GM12878 (cell line): ENCODE results near the gene PLA2G15. TPM values are rescaled to one million over a fixed set of nuclear protein-coding genes. Genes with fewer than 3 reads are reported as not detected.

ENCODE experiments used
- ATAC-seq: fragments of 200-7000 bp; cut with Tn5 transposase; 3 replicates; pipeline ENCODE4 v1.9.1; 2020; ENCODE audit warnings: mild to moderate bottlenecking, moderate library complexity
- BruUV-seq: library from RNA; stranded (reverse); fragments of 400-500 nt; replicated peaks from 2 replicates; lab custom pipeline; 2021; lab: Mats Ljungman, UMichigan
- CTCF ChIA-PET: fragments of 300-600 bp; sonication (Branson Sonifier 250); formaldehyde crosslinking; extraction: SDS; loops from one replicate; lab custom pipeline; 2021; ENCODE audit warnings: inconsistent platforms; lab: Yijun Ruan, JAX
- POLR2A ChIA-PET: fragments of 350-600 bp; formaldehyde crosslinking; extraction: SDS; loops from one replicate; lab custom pipeline; 2021; ENCODE audit warnings: inconsistent platforms; lab: Charles Lee
- RAD21 ChIA-PET: fragments of 300-600 bp; sonication (Branson Sonifier 250); formaldehyde crosslinking; loops from one replicate; lab custom pipeline; 2023; ENCODE audit warnings: antibody characterized with exemption; ENCODE audit not compliant: unreplicated experiment; lab: Charles Lee
- SMC1A ChIA-PET: fragments of 300-600 bp; sonication (Branson Sonifier 250); formaldehyde crosslinking; loops from one replicate; lab custom pipeline; 2023; ENCODE audit not compliant: unreplicated experiment, uncharacterized antibody; lab: Charles Lee
- DNase-seq: peaks from one replicate; pipeline ENCODE4 v3.0.0-alpha.2; 2011; ENCODE audit warnings: low read depth, low spot score
- FAIRE-seq: peaks from 3 replicates; lab custom pipeline; 2011; peaks lifted over from hg19 to GRCh38; lab: Jason Lieb, UNC
- H2AFZ ChIP-seq: 2 replicates; pipeline ENCODE4 v1.6.0; 2011; ENCODE audit warnings: low read depth, low read length, control low read depth; ENCODE audit not compliant: control insufficient read depth
- H3K27ac ChIP-seq: 2 replicates; pipeline ENCODE4 v1.5.1; 2011; ENCODE audit warnings: control low read depth; ENCODE audit not compliant: control insufficient read depth, insufficient read depth
- H3K27me3 ChIP-seq, 2 experiments: replicated peaks in 1 of 2; 2 replicates each; pipeline versions ENCODE4 v1.6.0 to v1.6.1; 2011; ENCODE audit warnings: low read length in 1 of 2; ENCODE audit not compliant: control insufficient read depth in 2 of 2, insufficient read depth in 2 of 2
- H3K36me3 ChIP-seq, 2 experiments: 2 replicates each; pipeline ENCODE4 v1.5.1; 2011; ENCODE audit warnings: low read length in 1 of 2; ENCODE audit not compliant: control insufficient read depth in 2 of 2, insufficient read depth in 2 of 2
- H3K4me1 ChIP-seq: 2 replicates; pipeline ENCODE4 v1.6.1; 2011; ENCODE audit warnings: mild to moderate bottlenecking, low read length, moderate library complexity, mixed read lengths; ENCODE audit not compliant: control insufficient read depth, insufficient read depth
- H3K4me2 ChIP-seq: 2 replicates; pipeline ENCODE4 v1.6.0; 2011; ENCODE audit warnings: control low read depth; ENCODE audit not compliant: control insufficient read depth, insufficient read depth
- H3K4me3 ChIP-seq: fragments of 200-600 bp; sonication (generic); 2 replicates; pipeline ENCODE4 v1.5.1; 2016
- H3K79me2 ChIP-seq: 2 replicates; pipeline ENCODE4 v1.6.0; 2011; ENCODE audit warnings: low read length; ENCODE audit not compliant: control insufficient read depth, insufficient read depth
- H3K9ac ChIP-seq: 2 replicates; pipeline ENCODE4 v1.8.0; 2011; ENCODE audit warnings: low read length, control low read depth, mixed read lengths; ENCODE audit not compliant: control insufficient read depth, insufficient read depth
- H3K9me3 ChIP-seq: replicated peaks from 3 replicates; pipeline ENCODE4 v1.5.1; 2011; ENCODE audit warnings: mild to moderate bottlenecking, low read length; ENCODE audit not compliant: control insufficient read depth, insufficient read depth
- H4K20me1 ChIP-seq: 2 replicates; pipeline ENCODE4 v1.6.0; 2011; ENCODE audit not compliant: control insufficient read depth, insufficient read depth
- EGR1 ChIP-seq, 2 experiments: IDR thresholded peaks; 1 replicate in 1 of 2; 2 replicates in 1 of 2; pipeline ENCODE4 v1.6.1; 2011 to 2012; ENCODE audit warnings: low read depth in 2 of 2, low read length in 2 of 2, borderline replicate concordance in 1 of 2, mild to moderate bottlenecking in 1 of 2, moderate library complexity in 1 of 2
- ETV6 ChIP-seq, 2 experiments: fragments of 450-650 bp in 1 of 2; IDR thresholded peaks in 1 of 2; conservative IDR thresholded peaks in 1 of 2; 2 replicates each; pipeline ENCODE4 v1.6.1; 2014; ENCODE audit warnings: antibody characterized with exemption in 1 of 2, borderline replicate concordance in 1 of 2, low read depth in 1 of 2, mild to moderate bottlenecking in 1 of 2, moderate library complexity in 1 of 2
- SMAD1 ChIP-seq: fragments of 450-650 bp; IDR thresholded peaks from 2 replicates; pipeline ENCODE4 v1.6.1; 2018; ENCODE audit warnings: mild to moderate bottlenecking, low read depth; ENCODE audit not compliant: partially characterized antibody
- ZZZ3 ChIP-seq: IDR thresholded peaks from 2 replicates; pipeline ENCODE4 v1.6.1; 2011; ENCODE audit warnings: low read depth; ENCODE audit not compliant: control insufficient read depth, insufficient read length
- WGBS: methylation state at CpG from one replicate; pipeline ENCODE4 v1.1.6; 2016; ENCODE audit warnings: low lambda C conversion rate; ENCODE audit not compliant: insufficient replicate concordance, insufficient coverage; ENCODE audit errors: missing lambda C conversion rate; 5-methylcytosine and 5-hydroxymethylcytosine counted together
- in situ Hi-C: fragments of 300-500 bp; cut with MboI; formaldehyde crosslinking; loops from 9 replicates; pipeline ENCODE4 v1.14.3; 2018; ENCODE audit warnings: mixed read lengths
- intact Hi-C: fragments of 100-400 bp; cut with micrococcal nuclease; formaldehyde crosslinking; loops from one replicate; pipeline ENCODE4 v1.14.2; 2022; ENCODE audit not compliant: unreplicated experiment
- polyA plus RNA-seq, 11 experiments: library from polyadenylated mRNA; depleted of rRNA in 4 of 11; unstranded in 6 of 11; stranded (reverse) in 5 of 11; fragments of >200 nt; fragmentation: Nextera tagmentation in 4 of 11; fragmentation: Illumina TruSeq in 1 of 11; extraction: Ambion mirVana in 4 of 11; extraction: Trizol in 1 of 11; gene quantifications; 1 replicate in 1 of 11; 2 replicates in 10 of 11; pipeline versions ENCODE4 v1.2.1 to v1.2.3, GENCODE V29; 2011 to 2016; ENCODE audit warnings: inconsistent platforms in 2 of 11, missing spikeins in 2 of 11, low read depth in 1 of 11
- total RNA-seq, 4 experiments: library from RNA; depleted of rRNA in 3 of 4; stranded (reverse); fragments of >200 nt in 3 of 4; fragmentation: Illumina TruSeq in 1 of 4; extraction: Trizol in 1 of 4; gene quantifications; 2 replicates each; pipeline versions ENCODE4 v1.2.1 to v1.2.3, GENCODE V29; 2013 to 2021
- TF ChIP-seq, protein P1 (sequence below): fragments of 150-350 bp; IDR thresholded peaks from 2 replicates; pipeline ENCODE4 v1.6.1; 2014; ENCODE audit warnings: mild to moderate bottlenecking, low read depth, low read length

Gene PLA2G15
- total and polyA plus RNA-seq, 10 of the 15 experiments (the other 5 are each of a cell fraction or from before 2014, with no cell fraction given) = 0.31 to 9.4 (median 6.8) TPM

DNA sequence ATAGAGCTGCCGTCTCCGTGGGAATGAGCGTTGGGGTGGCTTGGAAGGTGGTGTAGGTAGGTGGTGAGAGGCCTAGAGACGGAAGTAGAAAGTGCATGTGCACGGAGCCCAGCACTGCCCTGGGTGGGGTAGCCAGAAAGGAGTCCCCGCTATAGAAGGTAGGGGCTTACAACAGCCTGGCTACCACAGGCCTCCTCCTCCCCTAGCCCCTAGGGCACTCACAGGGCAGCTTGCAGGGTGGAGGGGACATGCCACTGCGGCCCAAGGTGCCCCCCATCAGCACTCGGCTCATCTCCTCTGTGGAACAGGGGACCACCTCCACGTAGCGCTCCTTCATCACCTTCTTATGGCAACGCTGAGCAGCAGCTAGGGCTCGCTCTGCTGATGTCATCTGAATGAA lies 14.2 kb upstream of the PLA2G15 start:
- WGBS = 93% methylated on average over 12 of the region's 12 CpGs
- H3K27ac ChIP-seq = no peak overlapping the region
- H3K9me3 ChIP-seq = no peaks in the 10 kb centered on the region
- H3K4me2 ChIP-seq = no peak overlapping the region
- no peak for TF ChIP-seq EGR1 (IDR thresholded peaks at IDR 0.05; ENCODE audit: borderline replicate concordance in 1 of 2, low read depth in 2 of 2, low read length in 2 of 2)
- no peak for TF ChIP-seq ZZZ3
- no peak for TF ChIP-seq SMAD1
- TF ChIP-seq, protein P1, sequence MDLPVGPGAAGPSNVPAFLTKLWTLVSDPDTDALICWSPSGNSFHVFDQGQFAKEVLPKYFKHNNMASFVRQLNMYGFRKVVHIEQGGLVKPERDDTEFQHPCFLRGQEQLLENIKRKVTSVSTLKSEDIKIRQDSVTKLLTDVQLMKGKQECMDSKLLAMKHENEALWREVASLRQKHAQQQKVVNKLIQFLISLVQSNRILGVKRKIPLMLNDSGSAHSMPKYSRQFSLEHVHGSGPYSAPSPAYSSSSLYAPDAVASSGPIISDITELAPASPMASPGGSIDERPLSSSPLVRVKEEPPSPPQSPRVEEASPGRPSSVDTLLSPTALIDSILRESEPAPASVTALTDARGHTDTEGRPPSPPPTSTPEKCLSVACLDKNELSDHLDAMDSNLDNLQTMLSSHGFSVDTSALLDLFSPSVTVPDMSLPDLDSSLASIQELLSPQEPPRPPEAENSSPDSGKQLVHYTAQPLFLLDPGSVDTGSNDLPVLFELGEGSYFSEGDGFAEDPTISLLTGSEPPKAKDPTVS = no peak
- no peak for TF ChIP-seq ETV6 (conservative IDR thresholded peaks at IDR 0.05 in 1 of 2, IDR thresholded peaks at IDR 0.05 in 1 of 2; ENCODE audit: borderline replicate concordance in 1 of 2, low read depth in 1 of 2)
- H3K4me3 ChIP-seq = no peak overlapping the region
- in situ Hi-C loops = no loop called here
- POLR2A ChIA-PET = interaction anchor here (0.6 kb wide), 1 partner anchor 138 kb away, joined by 3 read pairs; no protein-coding TSS in a partner anchor
- no peak overlapping the region for H3K9ac ChIP-seq
- CTCF ChIA-PET = interaction anchor here (0.5 to 2.0 kb wide), 2 partner anchors 126 to 239 kb away, joined by 3 to 5 read pairs; no protein-coding TSS in a partner anchor
- no TSS peak for BruUV-seq
- H2AFZ ChIP-seq = no peak overlapping the region
- intact Hi-C loops = no loop called here
- peaks cover 12% of the 10 kb centered on the region for H3K4me1 ChIP-seq
- no peak for DNase-seq
- no peaks in the 10 kb centered on the region for H3K27me3 ChIP-seq
- no peak for FAIRE-seq
- RAD21 ChIA-PET = no interaction called here
- SMC1A ChIA-PET = interaction anchor here (2.2 kb wide), 1 partner anchor 138 kb away, joined by 8 read pairs; no protein-coding TSS in a partner anchor
- no peaks in the 10 kb centered on the region for H4K20me1 ChIP-seq
- H3K36me3 ChIP-seq = peaks cover 6 to 7% of the 10 kb centered on the region in 2 experiments; a peak in 3 of 4 replicates
- ATAC-seq = no peak
- no peaks in the 10 kb centered on the region for H3K79me2 ChIP-seq
